Fibroblast of lung (primary cell): ENCODE data around the gene GPR139. TPM values are rescaled to one million over a fixed set of nuclear protein-coding genes. Genes with fewer than 3 reads are reported as not detected.

Source experiments
- DNase-seq, 2 donors: peaks; one replicate each; pipeline versions ENCODE4 v3.0.0 to v3.0.0-alpha.2; 2010; ENCODE audit warnings: low read depth in 2 of 2
- H2AFZ ChIP-seq: 2 replicates; pipeline ENCODE4 v1.5.1; 2012; ENCODE audit warnings: low read length, control low read depth, inconsistent platforms
- H3K27ac ChIP-seq: 2 replicates; pipeline ENCODE4 v1.5.1; 2011; ENCODE audit warnings: low read length, control low read depth; ENCODE audit not compliant: insufficient read depth
- H3K27me3 ChIP-seq: 2 replicates; pipeline ENCODE4 v1.5.1; 2011; ENCODE audit warnings: mild to moderate bottlenecking, low read length; ENCODE audit not compliant: control insufficient read depth, insufficient read depth
- H3K36me3 ChIP-seq: 2 replicates; pipeline ENCODE4 v1.5.1; 2011; ENCODE audit warnings: low read length; ENCODE audit not compliant: control insufficient read depth, insufficient read depth
- H3K4me1 ChIP-seq: 2 replicates; pipeline ENCODE4 v1.5.1; 2011; ENCODE audit warnings: low read length; ENCODE audit not compliant: control insufficient read depth, insufficient read depth; ENCODE audit errors: extremely low read depth
- H3K4me2 ChIP-seq: 2 replicates; pipeline ENCODE4 v1.5.1; 2011; ENCODE audit warnings: low read length, control low read depth; ENCODE audit not compliant: insufficient read depth; ENCODE audit errors: extremely low read depth
- H3K4me3 ChIP-seq, 4 experiments: fragments of 200-600 bp in 1 of 4; sonication (generic) in 1 of 4; replicated peaks in 1 of 4; 2 replicates each; pipeline ENCODE4 v1.5.1; 2011 to 2016; ENCODE audit warnings: low read length in 4 of 4, low read depth in 3 of 4, mild to moderate bottlenecking in 3 of 4, control low read depth in 2 of 4, inconsistent platforms in 1 of 4, mixed read lengths in 1 of 4; ENCODE audit not compliant: insufficient read depth in 1 of 4; ENCODE audit errors: control extremely low read depth in 1 of 4
- H3K79me2 ChIP-seq: 2 replicates; pipeline ENCODE4 v1.5.1; 2012; ENCODE audit warnings: mild to moderate bottlenecking, low read length, inconsistent platforms; ENCODE audit not compliant: control insufficient read depth, insufficient read depth
- H3K9ac ChIP-seq: 2 replicates; pipeline ENCODE4 v1.5.1; 2011; ENCODE audit warnings: mild to moderate bottlenecking, low read length, control low read depth; ENCODE audit not compliant: insufficient read depth
- H3K9me3 ChIP-seq: 2 replicates; pipeline ENCODE4 v1.5.1; 2012; ENCODE audit warnings: low read depth, low read length; ENCODE audit not compliant: control insufficient read depth, insufficient read depth
- H4K20me1 ChIP-seq: 2 replicates; pipeline ENCODE4 v1.5.1; 2011; ENCODE audit warnings: low read length; ENCODE audit not compliant: control insufficient read depth, insufficient read depth; ENCODE audit errors: extremely low read depth
- EZH2 ChIP-seq: IDR thresholded peaks from 2 replicates; pipeline ENCODE4 v1.5.1; 2012; ENCODE audit warnings: low read length, control low read depth, mild to moderate bottlenecking; ENCODE audit errors: missing control alignments
- polyA plus RNA-seq, 2 donors: library from polyadenylated mRNA; depleted of rRNA in 1 of 2; stranded (reverse) in 1 of 2; unstranded in 1 of 2; fragments of >200 nt; gene quantifications; 2 replicates each; pipeline ENCODE4 v1.2.1, GENCODE V29; 2011 to 2012; ENCODE audit warnings: missing spikeins in 1 of 2
- total RNA-seq: library from RNA; depleted of rRNA; stranded (reverse); fragments of >200 nt; gene quantifications from 2 replicates; pipeline ENCODE4 v1.2.1, GENCODE V29; 2014
- TF ChIP-seq, protein P1 (sequence below), 2 donors: IDR thresholded peaks in 1 of 2; conservative IDR thresholded peaks in 1 of 2; 1 replicate in 1 of 2; 2 replicates in 1 of 2; pipeline ENCODE4 v1.5.1; 2011 to 2012; ENCODE audit warnings: low read length in 2 of 2, control low read depth in 1 of 2, inconsistent platforms in 1 of 2, low read depth in 1 of 2, mild to moderate bottlenecking in 1 of 2

GPR139 gene
- total and polyA plus RNA-seq, 2 donors (not counting 1 experiment from before 2014, with no cell fraction given) = not detected

DNA sequence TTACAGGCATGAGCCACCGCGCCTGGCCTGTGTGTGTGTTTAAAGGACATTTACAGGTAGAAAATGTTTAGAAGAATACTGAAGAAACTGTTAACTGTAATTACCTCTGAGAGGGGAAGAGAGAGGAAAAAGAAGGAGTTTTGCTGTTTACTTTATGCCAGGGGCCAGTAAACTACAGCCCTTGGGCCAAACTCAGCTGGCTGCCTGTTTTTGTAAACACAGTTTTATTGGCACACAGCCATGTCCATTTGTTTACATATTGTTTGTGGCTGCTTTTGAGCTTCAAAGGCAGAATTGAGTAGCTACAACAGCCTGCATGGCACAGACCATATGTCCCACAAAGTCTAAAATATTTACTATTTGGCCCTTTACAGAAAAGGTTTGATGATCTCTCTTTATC, 76.4 kb downstream of the GPR139 start:
- Histone ChIP-seq H3K4me1 (no peaks in the 10 kb centered on the region), H3K27me3 (no peaks in the 10 kb centered on the region), H3K9me3 (no peaks in the 10 kb centered on the region), H3K9ac (no peak overlapping the region), H3K4me2 (no peak overlapping the region), H2AFZ (no peak overlapping the region), H4K20me1 (no peaks in the 10 kb centered on the region), H3K79me2 (no peaks in the 10 kb centered on the region), H3K36me3 (no peaks in the 10 kb centered on the region), H3K4me3 (no peak overlapping the region), H3K27ac (no peak overlapping the region)
- TF ChIP-seq EZH2 = no peak
- TF ChIP-seq, protein P1, sequence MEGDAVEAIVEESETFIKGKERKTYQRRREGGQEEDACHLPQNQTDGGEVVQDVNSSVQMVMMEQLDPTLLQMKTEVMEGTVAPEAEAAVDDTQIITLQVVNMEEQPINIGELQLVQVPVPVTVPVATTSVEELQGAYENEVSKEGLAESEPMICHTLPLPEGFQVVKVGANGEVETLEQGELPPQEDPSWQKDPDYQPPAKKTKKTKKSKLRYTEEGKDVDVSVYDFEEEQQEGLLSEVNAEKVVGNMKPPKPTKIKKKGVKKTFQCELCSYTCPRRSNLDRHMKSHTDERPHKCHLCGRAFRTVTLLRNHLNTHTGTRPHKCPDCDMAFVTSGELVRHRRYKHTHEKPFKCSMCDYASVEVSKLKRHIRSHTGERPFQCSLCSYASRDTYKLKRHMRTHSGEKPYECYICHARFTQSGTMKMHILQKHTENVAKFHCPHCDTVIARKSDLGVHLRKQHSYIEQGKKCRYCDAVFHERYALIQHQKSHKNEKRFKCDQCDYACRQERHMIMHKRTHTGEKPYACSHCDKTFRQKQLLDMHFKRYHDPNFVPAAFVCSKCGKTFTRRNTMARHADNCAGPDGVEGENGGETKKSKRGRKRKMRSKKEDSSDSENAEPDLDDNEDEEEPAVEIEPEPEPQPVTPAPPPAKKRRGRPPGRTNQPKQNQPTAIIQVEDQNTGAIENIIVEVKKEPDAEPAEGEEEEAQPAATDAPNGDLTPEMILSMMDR (conservative IDR thresholded peaks at IDR 0.05 in 1 of 2, IDR thresholded peaks at IDR 0.05 in 1 of 2; ENCODE audit: low read depth in 1 of 2, low read length in 2 of 2) = no peak
- no peak for DNase-seq

DNA sequence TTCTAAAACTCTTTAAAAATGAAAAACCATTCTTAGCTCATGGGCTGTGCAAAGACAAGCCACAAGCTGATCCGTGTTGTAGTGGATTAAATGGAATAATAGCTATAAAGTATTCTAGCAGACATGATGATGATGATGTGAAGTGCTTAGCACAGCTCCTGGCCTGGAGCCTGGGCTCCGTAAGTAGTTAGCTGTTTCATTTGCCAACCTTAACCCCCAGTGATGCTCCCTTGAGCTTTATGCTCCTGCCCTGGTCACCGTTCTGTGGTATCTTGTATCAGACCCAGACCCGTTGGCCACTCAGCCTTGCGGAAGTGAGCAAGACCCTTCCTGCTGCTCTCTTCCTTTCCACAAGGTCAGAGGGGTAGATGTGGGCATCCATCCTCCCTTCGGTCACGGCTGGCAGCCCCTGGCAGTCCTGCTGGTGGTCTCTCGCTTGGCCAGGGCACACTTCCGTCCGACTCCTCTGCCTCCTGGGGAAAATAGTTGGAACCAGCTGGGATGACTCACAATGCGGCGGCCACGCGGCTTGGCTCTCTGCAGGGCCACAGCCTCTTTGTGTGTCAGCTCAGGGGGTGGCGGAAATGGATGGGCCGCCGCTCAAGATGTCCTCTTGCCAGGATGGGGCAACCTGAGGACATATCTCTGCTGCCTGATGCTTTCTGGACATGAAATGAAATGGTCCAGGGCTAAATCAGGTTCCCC, 79.1 kb downstream of the GPR139 start:
- no peak overlapping the region for H3K4me2 ChIP-seq
- peak in 1 of 2 donors; percentile 1 for DNase-seq
- H4K20me1 ChIP-seq = no peaks in the 10 kb centered on the region
- no peak overlapping the region for H2AFZ ChIP-seq
- no peak overlapping the region for H3K4me3 ChIP-seq
- no peaks in the 10 kb centered on the region for H3K4me1 ChIP-seq
- no peaks in the 10 kb centered on the region for H3K27me3 ChIP-seq
- no peaks in the 10 kb centered on the region for H3K36me3 ChIP-seq
- no peak overlapping the region for H3K27ac ChIP-seq
- no peaks in the 10 kb centered on the region for H3K79me2 ChIP-seq
- TF ChIP-seq, protein P1 (conservative IDR thresholded peaks at IDR 0.05 in 1 of 2, IDR thresholded peaks at IDR 0.05 in 1 of 2; ENCODE audit: low read depth in 1 of 2, low read length in 2 of 2) = no peak
- TF ChIP-seq EZH2 = no peak
- no peak overlapping the region for H3K9ac ChIP-seq
- H3K9me3 ChIP-seq = no peaks in the 10 kb centered on the region

DNA sequence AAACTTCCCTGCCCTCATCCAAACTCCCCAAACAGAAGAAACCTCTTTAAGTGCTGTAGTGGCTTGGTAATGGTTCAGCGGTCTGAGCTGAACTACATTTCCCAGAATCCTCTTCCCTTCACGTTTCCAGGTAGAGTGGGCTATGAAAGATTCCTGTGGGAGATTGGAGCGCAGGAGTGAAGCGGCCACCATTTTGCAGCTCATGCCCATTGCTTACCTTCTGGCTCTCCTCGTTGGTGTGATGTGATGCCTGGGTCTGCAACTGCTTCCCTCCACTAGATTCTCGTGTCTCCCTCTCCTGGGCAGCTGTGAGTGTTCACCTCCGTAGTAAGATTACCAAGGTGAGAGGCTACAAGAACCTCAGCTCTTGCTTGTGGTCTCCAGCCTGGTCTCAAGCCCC, 82.1 kb downstream of the GPR139 start:
- H3K27me3 ChIP-seq = no peaks in the 10 kb centered on the region
- no peak for TF ChIP-seq EZH2
- TF ChIP-seq, protein P1 (conservative IDR thresholded peaks at IDR 0.05 in 1 of 2, IDR thresholded peaks at IDR 0.05 in 1 of 2; ENCODE audit: low read depth in 1 of 2, low read length in 2 of 2) = no peak

More for the DNA sequence above, 82.1 kb downstream of the GPR139 start:
- no peaks in the 10 kb centered on the region for H3K9me3 ChIP-seq
- no peaks in the 10 kb centered on the region for H3K36me3 ChIP-seq
- no peaks in the 10 kb centered on the region for H3K79me2 ChIP-seq
- no peaks in the 10 kb centered on the region for H4K20me1 ChIP-seq
- H3K4me2 ChIP-seq = no peak overlapping the region
- H3K27ac ChIP-seq = no peak overlapping the region
- no peak overlapping the region for H3K4me3 ChIP-seq
- no peak for DNase-seq
- H3K9ac ChIP-seq = no peak overlapping the region
- no peaks in the 10 kb centered on the region for H3K4me1 ChIP-seq
- H2AFZ ChIP-seq = no peak overlapping the region
